GM19452 (cell line): Measurements from ENCODE around the gene PIP5K1C.
"Not testable (repeated sequence)": the region's sequence is repeated elsewhere in the genome, so short reads cannot be mapped to it uniquely, and the experiment has no call there.

ENCODE experiments used
- ATAC-seq: cut with Tn5 transposase; IDR thresholded peaks from one replicate; pipeline ENCODE4 v1.9.1; 2021; ENCODE audit not compliant: unreplicated experiment

Gene PIP5K1C

GRCh38 chr19:3591876-3592613 lies 108.2 kb downstream of the PIP5K1C start:
- ATAC-seq, result no peak

- no peak for ATAC-seq
Measured at GRCh38 chr19:3590991-3591659, 109.1 kb downstream of the PIP5K1C start.

- ATAC-seq, result no peak
Measured at GRCh38 chr19:3589949-3590348, 110.3 kb downstream of the PIP5K1C start.

GRCh38 chr19:3589439-3589838 lies 110.8 kb downstream of the PIP5K1C start:
- no peak for ATAC-seq

GRCh38 chr19:3586707-3587346 lies 113.4 kb downstream of the PIP5K1C start:
- ATAC-seq, result no peak

- no peak for ATAC-seq
Measured at GRCh38 chr19:3586127-3586626, 114.1 kb downstream of the PIP5K1C start.

- no peak for ATAC-seq
Measured at GRCh38 chr19:3585301-3586126, 114.8 kb downstream of the PIP5K1C start, which contains the start of gene GIPC3. Gene GIPC3 (plus strand): TSS chr19:3585478. CDS start chr19:3585598, 120 bp downstream.

- ATAC-seq, result not testable (repeated sequence)
Measured at GRCh38 chr19:3584036-3584802, 116.0 kb downstream of the PIP5K1C start.

GRCh38 chr19:3581792-3582191 lies 118.5 kb downstream of the PIP5K1C start:
- not testable (repeated sequence) for ATAC-seq
